ENCODE measurements around the gene RDX.

DNA sequence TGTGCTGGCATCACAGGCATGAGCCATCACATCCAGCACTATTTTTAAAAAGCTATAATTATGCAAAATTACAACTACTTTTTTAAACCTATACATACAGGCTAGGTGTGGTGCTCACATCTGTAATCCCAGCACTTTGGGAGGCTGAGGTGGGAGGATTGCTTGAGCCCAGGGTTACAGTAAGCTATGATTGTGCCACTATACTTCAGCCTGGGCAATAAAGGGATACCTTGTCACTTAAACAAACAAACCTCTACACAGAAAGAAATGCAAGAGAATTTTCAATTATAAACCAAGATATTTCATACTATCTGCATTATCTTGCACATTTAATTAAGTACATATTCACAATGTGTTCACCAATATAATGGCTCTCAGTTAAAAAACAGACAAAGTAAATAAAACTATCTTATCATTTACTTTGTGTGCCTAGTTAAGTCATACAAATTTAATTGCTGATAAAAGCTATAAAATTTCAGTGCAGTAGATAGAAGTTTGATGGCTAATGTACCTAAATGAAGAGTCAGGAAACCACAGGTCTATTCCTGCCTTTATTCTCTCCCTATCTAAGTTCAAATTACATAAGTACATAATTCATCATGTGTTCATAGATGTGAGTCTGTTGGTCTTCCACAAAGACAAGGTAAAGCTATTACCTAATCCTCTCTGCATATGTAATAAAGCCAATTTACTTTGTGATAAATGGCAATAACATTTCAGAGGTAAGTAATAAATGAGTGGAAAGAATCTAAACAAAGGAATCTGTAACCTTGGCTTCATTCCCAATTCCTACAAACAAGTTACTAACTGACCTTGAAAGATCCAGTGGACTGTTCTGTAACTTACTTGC is 9.0 kb upstream of the RDX start:
- TF ChIP-seq ZFX (IDR thresholded peaks at IDR 0.05) (no peak), EZH2phosphoT487 (IDR thresholded peaks at IDR 0.05; ENCODE audit: borderline replicate concordance) (no peak), EGR1 (IDR thresholded peaks at IDR 0.05; ENCODE audit: low read depth) (no peak), POLR2AphosphoS5 (IDR thresholded peaks at IDR 0.05; ENCODE audit: low read depth, low read length) (no peak)
- TF ChIP-seq, protein P1, sequence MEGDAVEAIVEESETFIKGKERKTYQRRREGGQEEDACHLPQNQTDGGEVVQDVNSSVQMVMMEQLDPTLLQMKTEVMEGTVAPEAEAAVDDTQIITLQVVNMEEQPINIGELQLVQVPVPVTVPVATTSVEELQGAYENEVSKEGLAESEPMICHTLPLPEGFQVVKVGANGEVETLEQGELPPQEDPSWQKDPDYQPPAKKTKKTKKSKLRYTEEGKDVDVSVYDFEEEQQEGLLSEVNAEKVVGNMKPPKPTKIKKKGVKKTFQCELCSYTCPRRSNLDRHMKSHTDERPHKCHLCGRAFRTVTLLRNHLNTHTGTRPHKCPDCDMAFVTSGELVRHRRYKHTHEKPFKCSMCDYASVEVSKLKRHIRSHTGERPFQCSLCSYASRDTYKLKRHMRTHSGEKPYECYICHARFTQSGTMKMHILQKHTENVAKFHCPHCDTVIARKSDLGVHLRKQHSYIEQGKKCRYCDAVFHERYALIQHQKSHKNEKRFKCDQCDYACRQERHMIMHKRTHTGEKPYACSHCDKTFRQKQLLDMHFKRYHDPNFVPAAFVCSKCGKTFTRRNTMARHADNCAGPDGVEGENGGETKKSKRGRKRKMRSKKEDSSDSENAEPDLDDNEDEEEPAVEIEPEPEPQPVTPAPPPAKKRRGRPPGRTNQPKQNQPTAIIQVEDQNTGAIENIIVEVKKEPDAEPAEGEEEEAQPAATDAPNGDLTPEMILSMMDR (IDR thresholded peaks at IDR 0.05 in 2 of 3, conservative IDR thresholded peaks at IDR 0.05 in 1 of 3; ENCODE audit: borderline replicate concordance in 1 of 3, insufficient read depth in 1 of 3, low read depth in 2 of 3, low read length in 2 of 3), result no peak
